ENCODE results near the gene TTBK1.

- TF ChIP-seq POLR2A (IDR thresholded peaks at IDR 0.05): no peak
- TF ChIP-seq, protein P1, sequence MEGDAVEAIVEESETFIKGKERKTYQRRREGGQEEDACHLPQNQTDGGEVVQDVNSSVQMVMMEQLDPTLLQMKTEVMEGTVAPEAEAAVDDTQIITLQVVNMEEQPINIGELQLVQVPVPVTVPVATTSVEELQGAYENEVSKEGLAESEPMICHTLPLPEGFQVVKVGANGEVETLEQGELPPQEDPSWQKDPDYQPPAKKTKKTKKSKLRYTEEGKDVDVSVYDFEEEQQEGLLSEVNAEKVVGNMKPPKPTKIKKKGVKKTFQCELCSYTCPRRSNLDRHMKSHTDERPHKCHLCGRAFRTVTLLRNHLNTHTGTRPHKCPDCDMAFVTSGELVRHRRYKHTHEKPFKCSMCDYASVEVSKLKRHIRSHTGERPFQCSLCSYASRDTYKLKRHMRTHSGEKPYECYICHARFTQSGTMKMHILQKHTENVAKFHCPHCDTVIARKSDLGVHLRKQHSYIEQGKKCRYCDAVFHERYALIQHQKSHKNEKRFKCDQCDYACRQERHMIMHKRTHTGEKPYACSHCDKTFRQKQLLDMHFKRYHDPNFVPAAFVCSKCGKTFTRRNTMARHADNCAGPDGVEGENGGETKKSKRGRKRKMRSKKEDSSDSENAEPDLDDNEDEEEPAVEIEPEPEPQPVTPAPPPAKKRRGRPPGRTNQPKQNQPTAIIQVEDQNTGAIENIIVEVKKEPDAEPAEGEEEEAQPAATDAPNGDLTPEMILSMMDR (IDR thresholded peaks at IDR 0.05): no peak
- no peak for TF ChIP-seq POLR2AphosphoS5 (IDR thresholded peaks at IDR 0.05)
Measured at GRCh38 chr6:43273707-43274106, 30.4 kb downstream of the TTBK1 start.
